Gastroesophageal sphincter (tissue), 4 donors: ENCODE measurements around the gene MSANTD1. TPM values are rescaled to one million over a fixed set of nuclear protein-coding genes. Genes with fewer than 3 reads are reported as not detected.

Experiments
- ATAC-seq: fragments of 150-250 bp; one replicate; pipeline ENCODE4 v1.9.1; 2016; ENCODE audit warnings: mild to moderate bottlenecking, moderate library complexity
- H3K27ac ChIP-seq, 4 donors: fragments of 200-600 bp; sonication (generic) in 3 of 4; 1 replicate in 3 of 4; 2 replicates in 1 of 4; pipeline ENCODE4 v1.5.1; 2016 to 2019
- H3K27me3 ChIP-seq: fragments of 200-600 bp; sonication (generic); one replicate; pipeline ENCODE4 v1.5.1; 2019
- H3K36me3 ChIP-seq, 2 donors: fragments of 200-600 bp; sonication (generic); one replicate each; pipeline ENCODE4 v1.5.1; 2019; ENCODE audit warnings: control low read depth in 1 of 2
- H3K4me1 ChIP-seq, 3 donors: fragments of 200-600 bp; sonication (generic); 1 replicate in 2 of 3; 2 replicates in 1 of 3; pipeline ENCODE4 v1.5.1; 2016 to 2019; ENCODE audit warnings: control low read depth in 2 of 3
- H3K4me3 ChIP-seq, 2 donors: fragments of 200-600 bp; sonication (generic); one replicate each; pipeline ENCODE4 v1.5.1; 2019; ENCODE audit warnings: mild to moderate bottlenecking in 1 of 2, moderate library complexity in 1 of 2
- H3K9me3 ChIP-seq, 3 donors: fragments of 200-600 bp; sonication (generic); one replicate each; pipeline ENCODE4 v1.5.1; 2017 to 2019; ENCODE audit warnings: control low read depth in 2 of 3
- CTCF ChIP-seq, 4 experiments: fragments of 200-600 bp in 2 of 4; fragments of 450-650 bp in 2 of 4; sonication (generic) in 1 of 4; IDR thresholded peaks; one replicate each; pipeline ENCODE4 v1.5.1; 2017 to 2019; ENCODE audit warnings: antibody characterized with exemption in 4 of 4, mild to moderate bottlenecking in 2 of 4, moderate library complexity in 2 of 4
- EP300 ChIP-seq: sonication (generic); formaldehyde crosslinking; IDR thresholded peaks from one replicate; pipeline ENCODE4 v1.6.1; 2017; ENCODE audit warnings: antibody characterized with exemption, mild to moderate bottlenecking
- POLR2A ChIP-seq, 2 donors: fragments of 450-650 bp; IDR thresholded peaks; one replicate each; pipeline ENCODE4 v1.6.1; 2017; ENCODE audit warnings: antibody characterized with exemption in 2 of 2, mild to moderate bottlenecking in 2 of 2, moderate library complexity in 1 of 2
- POLR2AphosphoS5 ChIP-seq: sonication (generic); formaldehyde crosslinking; IDR thresholded peaks from one replicate; pipeline ENCODE4 v1.6.1; 2017; ENCODE audit warnings: antibody characterized with exemption
- WGBS, 2 donors: methylation state at CpG; one replicate each; pipeline ENCODE4 v1.1.5; 2018; ENCODE audit warnings: low coverage in 1 of 2; 5-methylcytosine and 5-hydroxymethylcytosine counted together
- total RNA-seq, 4 donors: library from RNA; depleted of rRNA; stranded (reverse); fragments of >200 nt; gene quantifications; one replicate each; pipeline ENCODE4 v1.1.0, GENCODE V29; 2016

MSANTD1 gene
- total RNA-seq, 4 donors from 2014 or later = 0.78 to 6.9 (median 1.5) TPM; not detected in 1

GRCh38 chr4:3263053-3263875 lies 14.3 kb downstream of the MSANTD1 start:
- Histone ChIP-seq H3K4me3 (no peak overlapping the region), H3K36me3 (no peaks in the 10 kb centered on the region), H3K4me1 (peaks cover 0 to 5% (median 0%) of the 10 kb centered on the region in 3 donors), H3K9me3 (no peaks in the 10 kb centered on the region), H3K27me3 (no peaks in the 10 kb centered on the region), H3K27ac (no peak overlapping the region)
- ATAC-seq = no peak
- TF ChIP-seq EP300 (no peak), POLR2A (IDR thresholded peaks at IDR 0.05) (no peak), POLR2AphosphoS5 (no peak), CTCF (IDR thresholded peaks at IDR 0.05) (no peak)
- WGBS, 2 donors = 60 to 75% methylated on average over 1 to 10 of the region's 28 CpGs

- 61 to 68% methylated on average over 5 to 6 of the region's 6 CpGs for WGBS, 2 donors
- no peaks in the 10 kb centered on the region for H3K9me3 ChIP-seq
- H3K4me3 ChIP-seq = no peak overlapping the region
- H3K27ac ChIP-seq = no peak overlapping the region
- no peaks in the 10 kb centered on the region for H3K27me3 ChIP-seq
- ATAC-seq = no peak
- no peak for TF ChIP-seq CTCF (IDR thresholded peaks at IDR 0.05)
- no peak for TF ChIP-seq POLR2AphosphoS5
- no peak for TF ChIP-seq EP300
- TF ChIP-seq POLR2A (IDR thresholded peaks at IDR 0.05) = no peak
- H3K36me3 ChIP-seq = no peaks in the 10 kb centered on the region
- peaks cover 0 to 11% (median 0%) of the 10 kb centered on the region in 3 donors for H3K4me1 ChIP-seq
Measured at GRCh38 chr4:3263876-3264193, 14.9 kb downstream of the MSANTD1 start.

GRCh38 chr4:3266076-3266475 lies 17.1 kb downstream of the MSANTD1 start:
- Histone ChIP-seq H3K27me3 (no peaks in the 10 kb centered on the region), H3K4me3 (no peak overlapping the region), H3K36me3 (no peaks in the 10 kb centered on the region), H3K4me1 (peaks cover 0 to 29% (median 2%) of the 10 kb centered on the region in 3 donors), H3K27ac (no peak overlapping the region), H3K9me3 (no peaks in the 10 kb centered on the region)
- WGBS, 2 donors = 93 to 95% methylated on average over 10 to 17 of the region's 17 CpGs
- no peak for ATAC-seq
- TF ChIP-seq POLR2AphosphoS5 = no peak
- TF ChIP-seq CTCF (IDR thresholded peaks at IDR 0.05) = no peak
- TF ChIP-seq POLR2A (IDR thresholded peaks at IDR 0.05) = no peak
- no peak for TF ChIP-seq EP300

GRCh38 chr4:3267576-3268394 lies 18.8 kb downstream of the MSANTD1 start:
- H3K27me3 ChIP-seq = no peaks in the 10 kb centered on the region
- H3K9me3 ChIP-seq = no peaks in the 10 kb centered on the region
- H3K27ac ChIP-seq = no peak overlapping the region
- no peak overlapping the region for H3K4me3 ChIP-seq
- no peaks in the 10 kb centered on the region for H3K36me3 ChIP-seq
- ATAC-seq = no peak
- no peak for TF ChIP-seq CTCF (IDR thresholded peaks at IDR 0.05)
- TF ChIP-seq EP300 = no peak
- TF ChIP-seq POLR2A (IDR thresholded peaks at IDR 0.05) = no peak
- TF ChIP-seq POLR2AphosphoS5 = no peak
- peaks cover 0 to 29% (median 2%) of the 10 kb centered on the region in 3 donors for H3K4me1 ChIP-seq
- WGBS, 2 donors = 62 to 80% methylated on average over 3 to 6 of the region's 18 CpGs
